Retina (tissue), 1 donor: Measurements from ENCODE around the gene HSPA1L.
A peak's percentile ranks its signal among the peaks of the same experiment; 100 is the strongest.

Experiments used
- DNase-seq: peaks from one replicate; pipeline ENCODE4 v3.0.0-alpha.2; 2016

The HSPA1L gene

GRCh38 chr6:31763619-31763940 is 51.5 kb downstream of the HSPA1L start:
- DNase-seq, result peak; percentile 84

GRCh38 chr6:31762878-31763618 is 52.0 kb downstream of the HSPA1L start:
- no peak for DNase-seq

GRCh38 chr6:31762356-31762755 is 52.7 kb downstream of the HSPA1L start, which contains the start of gene SAPCD1:
SAPCD1 (plus strand) TSS chr6:31762656; CDS start chr6:31763055, 399 bp downstream.
- DNase-seq, result no peak

GRCh38 chr6:31761343-31761742 is 53.7 kb downstream of the HSPA1L start:
- no peak for DNase-seq

GRCh38 chr6:31760790-31761189 is 54.3 kb downstream of the HSPA1L start:
- no peak for DNase-seq
